ENCODE data around the gene KIFBP.
"Not testable (repeated sequence)": the region's sequence is repeated elsewhere in the genome, so short reads cannot be mapped to it uniquely, and the experiment has no call there.

Gene KIFBP

GRCh38 chr10:68988530-68989316 is at the start of gene KIFBP:
Gene KIFBP (plus strand): TSS chr10:68988803. CDS start chr10:68988833, 30 bp downstream.
- peaks cover 42% of the 10 kb centered on the region for H3K4me1 ChIP-seq (ENCODE audit: insufficient read depth, low read length)
- H3K4me3 ChIP-seq (ENCODE audit: low read depth in 1 of 2, low read length in 2 of 2), result peak within 1 kb of the TSS; percentile 81 to 86
- H3K9me3 ChIP-seq (ENCODE audit: low read length), result no peaks in the 10 kb centered on the region
- peaks cover 15% of the 10 kb centered on the region for H3K36me3 ChIP-seq (ENCODE audit: insufficient read depth, low read length)
- no peaks in the 10 kb centered on the region for H3K27me3 ChIP-seq (ENCODE audit: control insufficient read depth in 1 of 2, insufficient read depth in 2 of 2, low read length in 2 of 2)
- H3K27ac ChIP-seq (ENCODE audit: low read depth, low read length), result peak within 1 kb of the TSS; percentile 81
- H3K9ac ChIP-seq (ENCODE audit: low read length), result peak within 1 kb of the TSS; percentile 62

- Histone ChIP-seq H3K9ac (ENCODE audit: low read length) (no peak overlapping the region), H3K4me1 (ENCODE audit: insufficient read depth, low read length) (no peaks in the 10 kb centered on the region), H3K27ac (ENCODE audit: low read depth, low read length) (no peak overlapping the region), H3K27me3 (ENCODE audit: control insufficient read depth in 1 of 2, insufficient read depth in 2 of 2, low read length in 2 of 2) (no peaks in the 10 kb centered on the region), H3K9me3 (ENCODE audit: low read length) (no peaks in the 10 kb centered on the region), H3K4me3 (ENCODE audit: low read depth in 1 of 2, low read length in 2 of 2) (no peak overlapping the region), H3K36me3 (ENCODE audit: insufficient read depth, low read length) (peaks cover 18% of the 10 kb centered on the region)
These were observed 49.7 kb upstream of the KIFBP start for GRCh38 chr10:68938884-68939283.

GRCh38 chr10:68940917-68941316 is 47.7 kb upstream of the KIFBP start:
- H3K9ac ChIP-seq (ENCODE audit: low read length); H3K27me3 ChIP-seq (ENCODE audit: control insufficient read depth in 1 of 2, insufficient read depth in 2 of 2, low read length in 2 of 2); H3K4me3 ChIP-seq (ENCODE audit: low read depth in 1 of 2, low read length in 2 of 2); H3K9me3 ChIP-seq (ENCODE audit: low read length); H3K27ac ChIP-seq (ENCODE audit: low read depth, low read length); H3K4me1 ChIP-seq (ENCODE audit: insufficient read depth, low read length): not testable (repeated sequence)
- peaks cover 18% of the 10 kb centered on the region for H3K36me3 ChIP-seq (ENCODE audit: insufficient read depth, low read length)

- H3K9ac ChIP-seq (ENCODE audit: low read length), result no peak overlapping the region
- H3K4me1 ChIP-seq (ENCODE audit: insufficient read depth, low read length), result no peaks in the 10 kb centered on the region
- no peaks in the 10 kb centered on the region for H3K27me3 ChIP-seq (ENCODE audit: control insufficient read depth in 1 of 2, insufficient read depth in 2 of 2, low read length in 2 of 2)
- H3K27ac ChIP-seq (ENCODE audit: low read depth, low read length), result no peak overlapping the region
- H3K36me3 ChIP-seq (ENCODE audit: insufficient read depth, low read length), result peaks cover 28% of the 10 kb centered on the region
- no peaks in the 10 kb centered on the region for H3K9me3 ChIP-seq (ENCODE audit: low read length)
- no peak overlapping the region for H3K4me3 ChIP-seq (ENCODE audit: low read depth in 1 of 2, low read length in 2 of 2)
These were observed 38.0 kb upstream of the KIFBP start for GRCh38 chr10:68950598-68950997.

- peaks cover 6% of the 10 kb centered on the region for H3K36me3 ChIP-seq (ENCODE audit: insufficient read depth, low read length)
- no peak overlapping the region for H3K27ac ChIP-seq (ENCODE audit: low read depth, low read length)
- H3K9ac ChIP-seq (ENCODE audit: low read length), result no peak overlapping the region
- H3K4me1 ChIP-seq (ENCODE audit: insufficient read depth, low read length), result peaks cover 11% of the 10 kb centered on the region
- no peak overlapping the region for H3K4me3 ChIP-seq (ENCODE audit: low read depth in 1 of 2, low read length in 2 of 2)
- H3K27me3 ChIP-seq (ENCODE audit: control insufficient read depth in 1 of 2, insufficient read depth in 2 of 2, low read length in 2 of 2), result no peaks in the 10 kb centered on the region
- H3K9me3 ChIP-seq (ENCODE audit: low read length), result no peaks in the 10 kb centered on the region
These were observed 33.7 kb upstream of the KIFBP start for GRCh38 chr10:68954904-68955303.

- peak overlapping the region; percentile 84 to 89 for H3K4me3 ChIP-seq (ENCODE audit: low read depth in 1 of 2, low read length in 2 of 2)
- H3K9ac ChIP-seq (ENCODE audit: low read length), result peak overlapping the region; percentile 76
- no peaks in the 10 kb centered on the region for H3K27me3 ChIP-seq (ENCODE audit: control insufficient read depth in 1 of 2, insufficient read depth in 2 of 2, low read length in 2 of 2)
- no peaks in the 10 kb centered on the region for H3K9me3 ChIP-seq (ENCODE audit: low read length)
- peak overlapping the region; percentile 89 for H3K27ac ChIP-seq (ENCODE audit: low read depth, low read length)
- H3K36me3 ChIP-seq (ENCODE audit: insufficient read depth, low read length), result peaks cover 5% of the 10 kb centered on the region
- peaks cover 11% of the 10 kb centered on the region for H3K4me1 ChIP-seq (ENCODE audit: insufficient read depth, low read length)
These were observed 33.2 kb upstream of the KIFBP start for GRCh38 chr10:68955355-68955831.

- H3K9ac ChIP-seq (ENCODE audit: low read length), result peak within 1 kb of the TSS; percentile 76
- no peaks in the 10 kb centered on the region for H3K27me3 ChIP-seq (ENCODE audit: control insufficient read depth in 1 of 2, insufficient read depth in 2 of 2, low read length in 2 of 2)
- peak within 1 kb of the TSS; percentile 84 to 89 for H3K4me3 ChIP-seq (ENCODE audit: low read depth in 1 of 2, low read length in 2 of 2)
- peaks cover 4% of the 10 kb centered on the region for H3K36me3 ChIP-seq (ENCODE audit: insufficient read depth, low read length)
- peaks cover 11% of the 10 kb centered on the region for H3K4me1 ChIP-seq (ENCODE audit: insufficient read depth, low read length)
- peak within 1 kb of the TSS; percentile 89 for H3K27ac ChIP-seq (ENCODE audit: low read depth, low read length)
- H3K9me3 ChIP-seq (ENCODE audit: low read length), result no peaks in the 10 kb centered on the region
These were observed 32.6 kb upstream of the KIFBP start, which contains the start of gene DDX21 for GRCh38 chr10:68955832-68956532. Gene DDX21 (plus strand): TSS chr10:68956170. CDS start chr10:68956226, 56 bp downstream.

- H3K9me3 ChIP-seq (ENCODE audit: low read length), result no peaks in the 10 kb centered on the region
- H3K4me3 ChIP-seq (ENCODE audit: low read depth in 1 of 2, low read length in 2 of 2), result peak overlapping the region; percentile 84 to 89
- peaks cover 15% of the 10 kb centered on the region for H3K36me3 ChIP-seq (ENCODE audit: insufficient read depth, low read length)
- peak overlapping the region; percentile 25 for H3K27ac ChIP-seq (ENCODE audit: low read depth, low read length)
- H3K27me3 ChIP-seq (ENCODE audit: control insufficient read depth in 1 of 2, insufficient read depth in 2 of 2, low read length in 2 of 2), result no peaks in the 10 kb centered on the region
- H3K9ac ChIP-seq (ENCODE audit: low read length), result peak overlapping the region; percentile 29
- H3K4me1 ChIP-seq (ENCODE audit: insufficient read depth, low read length), result peaks cover 11% of the 10 kb centered on the region
These were observed 31.4 kb upstream of the KIFBP start for GRCh38 chr10:68957284-68957615.

GRCh38 chr10:68957654-68958053 is 30.9 kb upstream of the KIFBP start:
- Histone ChIP-seq H3K27ac (ENCODE audit: low read depth, low read length) (peak overlapping the region; percentile 3), H3K9ac (ENCODE audit: low read length) (peak overlapping the region; percentile 29), H3K4me3 (ENCODE audit: low read depth in 1 of 2, low read length in 2 of 2) (peak overlapping the region in 1 of 2 donors; percentile 89), H3K4me1 (ENCODE audit: insufficient read depth, low read length) (peaks cover 11% of the 10 kb centered on the region), H3K27me3 (ENCODE audit: control insufficient read depth in 1 of 2, insufficient read depth in 2 of 2, low read length in 2 of 2) (no peaks in the 10 kb centered on the region), H3K9me3 (ENCODE audit: low read length) (no peaks in the 10 kb centered on the region), H3K36me3 (ENCODE audit: insufficient read depth, low read length) (peaks cover 19% of the 10 kb centered on the region)

- Histone ChIP-seq H3K9ac (ENCODE audit: low read length) (no peak overlapping the region), H3K36me3 (ENCODE audit: insufficient read depth, low read length) (peaks cover 34% of the 10 kb centered on the region), H3K9me3 (ENCODE audit: low read length) (no peaks in the 10 kb centered on the region), H3K4me3 (ENCODE audit: low read depth in 1 of 2, low read length in 2 of 2) (no peak overlapping the region), H3K27me3 (ENCODE audit: control insufficient read depth in 1 of 2, insufficient read depth in 2 of 2, low read length in 2 of 2) (no peaks in the 10 kb centered on the region), H3K27ac (ENCODE audit: low read depth, low read length) (no peak overlapping the region), H3K4me1 (ENCODE audit: insufficient read depth, low read length) (peaks cover 11% of the 10 kb centered on the region)
These were observed 28.7 kb upstream of the KIFBP start for GRCh38 chr10:68959695-68960527.

- Histone ChIP-seq H3K9me3 (ENCODE audit: low read length) (no peaks in the 10 kb centered on the region), H3K4me3 (ENCODE audit: low read depth in 1 of 2, low read length in 2 of 2) (no peak overlapping the region), H3K4me1 (ENCODE audit: insufficient read depth, low read length) (no peaks in the 10 kb centered on the region), H3K9ac (ENCODE audit: low read length) (no peak overlapping the region), H3K27me3 (ENCODE audit: control insufficient read depth in 1 of 2, insufficient read depth in 2 of 2, low read length in 2 of 2) (no peaks in the 10 kb centered on the region), H3K27ac (ENCODE audit: low read depth, low read length) (no peak overlapping the region), H3K36me3 (ENCODE audit: insufficient read depth, low read length) (peaks cover 58% of the 10 kb centered on the region)
These were observed 25.5 kb upstream of the KIFBP start for GRCh38 chr10:68963151-68963550.
